HG03342 (cell line): ENCODE measurements around the gene B3GNT9.

ENCODE experiments used
- ATAC-seq: cut with Tn5 transposase; IDR thresholded peaks from one replicate; pipeline ENCODE4 v1.9.1; 2021; ENCODE audit warnings: mild to moderate bottlenecking, moderate library complexity; ENCODE audit not compliant: unreplicated experiment

Gene B3GNT9

DNA sequence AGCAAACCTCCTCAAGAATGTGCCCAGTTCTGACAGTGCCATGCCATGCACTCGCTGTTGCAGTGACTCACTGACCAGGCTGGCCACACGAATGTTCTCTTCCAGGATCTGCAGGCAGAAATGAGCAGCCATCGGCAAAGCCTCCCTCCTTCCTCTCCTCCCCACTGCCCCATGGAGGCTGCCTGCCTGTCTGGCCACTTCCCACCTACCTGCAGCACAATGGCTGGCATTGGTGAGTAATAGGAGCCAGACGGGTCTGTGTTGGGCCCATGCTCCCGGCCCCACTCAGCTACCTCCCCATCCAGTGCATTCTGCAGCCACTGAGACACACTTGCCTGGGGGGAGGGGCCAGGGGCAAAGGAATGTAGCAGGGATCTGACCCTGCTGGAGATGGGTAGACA is 35.8 kb upstream of the B3GNT9 start:
- no peak for ATAC-seq

GRCh38 chr16:67185651-67186134 is 34.9 kb upstream of the B3GNT9 start:
- no peak for ATAC-seq

DNA sequence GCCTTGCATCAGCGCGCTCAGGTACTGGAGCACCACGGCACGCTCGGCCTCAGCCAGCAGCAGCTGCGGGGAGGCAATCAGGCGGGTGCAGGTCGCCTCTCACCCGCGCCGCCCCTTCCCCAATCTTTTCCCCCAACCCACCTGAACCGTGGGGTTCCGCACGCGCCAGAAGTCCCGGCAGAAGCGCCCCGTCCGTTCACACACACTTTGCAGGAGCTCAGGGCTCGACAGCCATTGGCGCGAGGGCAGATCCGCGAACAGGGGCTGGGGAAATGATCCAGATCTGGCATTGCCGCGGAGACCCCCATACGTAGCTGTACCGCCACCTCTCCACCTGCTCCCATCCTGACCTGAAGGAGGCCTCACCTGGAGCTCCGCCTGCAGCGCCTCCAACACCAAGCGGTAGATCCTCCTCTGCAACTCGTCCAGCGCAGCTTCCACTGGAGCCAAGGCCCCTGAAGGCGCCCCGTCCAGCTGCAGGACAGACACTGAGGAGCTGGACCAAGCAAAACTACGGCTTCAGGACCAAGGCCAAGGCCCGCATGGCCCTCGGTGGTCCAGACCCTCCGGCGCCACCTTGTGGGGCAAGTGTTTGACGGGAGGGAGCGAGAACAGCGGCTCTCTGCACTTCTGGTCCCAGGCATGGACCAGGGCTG is 34.3 kb upstream of the B3GNT9 start:
- no peak for ATAC-seq

DNA sequence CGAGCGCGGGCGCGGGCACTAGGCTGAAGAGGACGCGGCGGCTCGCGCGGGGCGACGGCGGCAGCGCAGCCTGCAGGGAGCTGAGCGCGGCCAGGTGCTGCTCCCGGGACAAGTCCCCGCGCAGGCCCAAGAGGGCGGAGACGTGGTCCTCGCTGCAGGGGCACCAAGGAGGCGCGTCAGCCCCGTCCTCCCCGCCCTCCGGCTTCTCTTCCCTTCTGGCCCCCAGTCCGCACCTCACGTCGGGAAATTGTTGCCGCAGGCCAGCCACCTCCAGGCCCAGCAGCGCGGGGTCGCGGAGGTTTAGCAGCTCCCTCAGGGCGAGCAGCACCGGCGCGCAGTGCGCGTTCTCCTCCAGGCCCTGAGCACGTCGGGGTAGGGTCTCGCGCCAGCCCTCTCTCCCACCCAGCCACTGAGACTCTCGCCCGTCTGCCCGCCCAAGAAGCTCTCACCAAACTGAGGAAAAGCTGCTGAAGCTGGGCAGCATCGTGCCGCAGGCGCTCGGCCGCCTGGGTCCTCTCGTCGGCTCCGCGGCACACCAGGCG is 33.7 kb upstream of the B3GNT9 start:
- ATAC-seq, result no peak

DNA sequence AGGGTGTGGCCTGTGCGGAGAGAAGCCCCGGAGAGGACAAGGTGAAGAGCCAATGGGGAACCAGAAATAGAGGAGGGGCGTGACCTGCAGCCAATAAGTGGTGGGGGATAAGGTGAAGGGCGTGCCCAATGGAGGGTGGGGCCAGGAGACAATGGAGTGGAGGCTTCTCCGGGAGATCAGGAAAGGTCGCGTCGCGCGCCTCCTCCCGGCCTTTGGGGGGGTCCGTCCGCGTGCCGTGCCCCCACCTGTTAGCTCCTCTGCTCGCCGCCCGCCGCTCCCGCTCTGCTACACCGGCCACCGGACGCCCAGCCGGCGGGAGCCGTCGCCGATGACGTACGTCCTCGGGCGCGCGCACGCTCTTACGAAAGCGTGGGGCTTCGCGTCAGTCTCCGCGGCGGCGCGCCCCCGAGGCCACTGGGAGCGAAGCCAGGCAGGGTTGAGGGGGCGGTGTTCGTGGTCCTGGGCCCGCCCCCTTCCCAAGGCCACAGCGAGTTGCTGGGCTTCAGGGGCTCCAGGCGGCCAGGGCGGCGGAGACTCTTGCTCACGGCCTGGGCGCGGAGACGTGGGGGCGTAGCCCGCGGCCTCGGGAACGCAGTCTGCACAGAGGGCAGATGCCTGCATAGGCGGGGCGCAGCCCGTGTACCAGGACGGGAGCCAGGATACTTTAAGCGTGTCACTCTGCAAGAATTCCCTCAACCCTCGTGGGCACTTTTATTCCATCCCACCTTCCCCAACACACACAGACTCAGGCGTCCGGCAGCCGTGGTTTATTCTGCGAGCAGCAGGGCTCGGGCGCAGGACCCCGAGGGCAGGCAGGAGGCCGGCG is 33.0 kb upstream of the B3GNT9 start, which contains the start of gene MATCAP1:
Gene MATCAP1, minus strand, starts transcription at position 337 of the 826 bp plus-strand sequence. CDS start 3,353 bp downstream, outside the sequence.
- peak; percentile 94 for ATAC-seq

- no peak for ATAC-seq
These were observed 32.5 kb upstream of the B3GNT9 start for GRCh38 chr16:67183284-67183626.

- ATAC-seq, result no peak
These were observed 31.5 kb upstream of the B3GNT9 start for GRCh38 chr16:67182288-67182687.

DNA sequence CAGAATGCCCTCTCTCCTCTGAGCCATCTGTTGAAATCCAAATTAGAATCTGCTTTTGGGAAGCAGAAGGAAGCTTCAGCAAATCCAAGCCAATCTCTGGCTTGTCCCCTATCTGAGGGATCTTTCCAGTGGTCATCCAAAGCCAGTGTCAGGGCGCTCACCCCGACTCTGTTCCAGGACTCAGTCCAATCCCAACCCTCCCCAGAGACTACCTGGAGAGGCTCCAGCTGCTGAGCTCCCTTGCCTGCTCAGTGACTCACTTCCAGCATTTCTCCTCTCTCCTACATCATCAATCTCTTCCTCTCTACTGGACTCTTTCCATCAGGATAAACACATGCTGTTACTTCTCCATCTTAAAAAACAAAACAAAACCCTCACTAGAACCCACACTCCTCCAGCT is 30.5 kb upstream of the B3GNT9 start:
- no peak for ATAC-seq

GRCh38 chr16:67180166-67180565 is 29.4 kb upstream of the B3GNT9 start:
- ATAC-seq, result no peak

- ATAC-seq, result no peak
These were observed 28.8 kb upstream of the B3GNT9 start for GRCh38 chr16:67179421-67180080.

DNA sequence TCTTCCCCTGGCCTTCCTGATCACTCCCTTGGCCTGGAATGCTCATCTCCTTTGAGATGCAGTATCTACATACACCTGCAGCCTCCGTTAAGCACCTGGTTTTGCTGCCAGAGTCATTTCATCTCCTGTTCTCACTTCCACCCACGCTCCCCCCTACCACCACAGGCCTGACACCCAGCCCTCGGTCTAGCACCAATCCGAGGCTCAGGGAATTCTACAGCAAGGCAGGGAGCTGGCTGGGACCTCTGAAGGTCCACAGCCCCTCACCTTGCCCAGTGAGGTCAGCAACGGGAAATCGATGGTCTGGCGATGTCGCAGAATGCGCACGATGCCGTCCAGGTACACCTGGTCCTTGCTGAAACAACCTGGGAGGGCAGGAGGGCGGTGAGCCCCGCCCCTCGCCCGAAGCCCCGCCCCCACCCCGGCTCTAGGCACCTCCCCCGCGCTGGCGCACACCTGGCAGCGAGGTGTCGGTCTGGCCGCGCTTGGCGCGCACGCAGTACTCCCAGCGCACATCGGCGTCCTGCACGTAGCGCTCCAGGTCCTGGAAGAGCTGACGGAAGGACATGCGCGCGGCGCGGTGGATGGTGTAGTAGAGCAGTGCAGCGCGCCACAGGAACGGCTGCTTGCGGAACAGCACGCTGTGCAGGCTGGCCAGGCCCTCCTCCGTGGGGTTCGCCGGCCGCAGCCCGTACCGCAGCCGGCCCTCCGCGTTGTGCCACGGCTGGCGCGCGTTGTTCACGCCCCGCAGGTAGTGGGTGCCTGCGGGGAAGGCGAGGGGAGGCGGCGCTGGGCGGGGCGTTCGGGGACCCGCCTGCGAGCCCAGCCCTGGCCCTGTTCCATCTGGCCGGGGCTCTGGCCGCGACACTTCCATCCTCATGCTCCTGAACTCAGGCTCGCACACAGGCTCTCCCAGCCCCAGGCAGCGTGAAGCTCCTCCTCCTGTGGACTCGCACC is 27.2 kb upstream of the B3GNT9 start:
- no peak for ATAC-seq

DNA sequence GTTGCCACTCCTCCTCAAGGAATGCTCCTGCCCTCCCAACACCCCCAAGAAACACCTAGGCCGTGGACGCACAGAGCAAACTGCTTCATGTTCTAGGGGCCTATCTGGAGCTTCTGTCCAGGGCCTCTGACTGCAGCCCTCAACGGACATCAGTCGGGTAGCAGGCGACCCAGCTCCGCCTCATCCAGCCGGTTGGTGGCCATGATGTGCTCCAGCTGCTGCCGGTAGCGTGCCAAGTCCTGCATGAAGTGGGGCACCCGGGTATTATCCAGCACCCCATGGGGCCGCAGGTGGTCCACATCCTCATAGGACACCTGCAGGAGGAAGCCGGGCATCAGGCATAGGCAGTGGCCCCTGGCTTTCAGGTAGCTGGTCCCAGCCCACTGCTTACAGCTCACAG is 25.9 kb upstream of the B3GNT9 start:
- ATAC-seq, result no peak

- no peak for ATAC-seq
These were observed 24.0 kb upstream of the B3GNT9 start for GRCh38 chr16:67174706-67175231.

GRCh38 chr16:67173808-67174705 is 23.3 kb upstream of the B3GNT9 start:
- peak; percentile 45 for ATAC-seq

DNA sequence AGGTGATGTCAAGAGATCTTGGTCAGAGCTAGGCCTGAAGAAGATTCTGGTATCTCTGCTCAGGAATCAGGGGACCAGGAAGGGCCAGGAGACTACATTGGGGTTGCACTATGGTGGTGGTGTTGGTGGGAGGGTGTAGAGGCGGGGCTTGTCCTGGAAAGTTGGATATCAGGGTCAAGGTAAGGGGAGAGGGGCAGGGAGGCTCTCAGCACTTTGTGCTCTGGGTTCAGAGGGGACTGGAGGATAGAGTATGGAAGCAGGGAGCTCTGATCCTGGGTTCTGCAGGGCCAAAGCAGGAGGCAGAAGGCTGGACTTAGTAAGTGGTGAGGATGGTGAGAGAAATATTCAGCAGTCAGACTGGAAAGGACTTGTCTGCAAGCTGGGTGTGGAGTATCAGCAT is 22.5 kb upstream of the B3GNT9 start:
- ATAC-seq, result no peak

DNA sequence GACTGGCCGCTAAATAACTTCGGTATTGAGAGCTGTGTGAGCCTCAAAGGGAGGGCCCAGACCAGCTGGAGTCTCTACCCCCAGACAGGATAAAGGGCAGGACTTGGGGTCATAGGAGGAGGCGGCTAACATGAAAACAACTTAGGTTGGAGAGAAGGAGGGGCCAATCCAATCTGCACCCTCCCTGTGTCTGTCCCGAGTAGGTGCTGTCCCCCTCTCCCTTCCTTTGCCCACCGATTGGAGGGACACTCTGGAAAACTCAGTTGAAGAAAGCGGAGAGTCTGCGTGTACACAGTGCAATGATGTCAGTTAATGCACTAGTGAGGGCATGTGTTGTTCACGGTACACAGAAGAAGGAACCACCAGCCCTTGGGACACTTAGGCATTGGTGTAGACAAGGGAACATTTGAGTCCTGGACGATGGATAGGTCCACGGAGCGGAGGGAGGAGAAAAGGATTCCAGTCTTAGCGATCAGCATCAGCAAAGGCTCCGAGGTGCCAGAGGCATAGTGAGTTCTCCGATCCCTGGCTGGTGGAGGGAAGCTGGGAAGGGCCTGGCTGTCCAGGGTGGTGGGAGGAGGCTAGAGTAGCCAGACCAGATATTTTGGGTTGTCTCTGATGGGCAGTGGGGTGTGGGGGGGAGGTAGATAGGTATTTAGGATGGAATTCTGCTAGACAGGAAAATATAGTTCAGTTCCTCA is 20.3 kb upstream of the B3GNT9 start:
- ATAC-seq, result no peak

GRCh38 chr16:67170168-67170948 is 19.6 kb upstream of the B3GNT9 start, which contains the start of gene NOL3:
NOL3 (plus strand) TSS chr16:67170538.
- ATAC-seq, result no peak
